Measurements from ENCODE around the gene SPTB.

SPTB gene

GRCh38 chr14:64708148-64709004 is 171.3 kb downstream of the SPTB start:
- no peak for DNase-seq (ENCODE audit: low spot score)

GRCh38 chr14:64707661-64708060 is 172.0 kb downstream of the SPTB start:
- no peak for DNase-seq (ENCODE audit: low spot score)

GRCh38 chr14:64706593-64707193 is 173.0 kb downstream of the SPTB start:
- DNase-seq (ENCODE audit: low spot score): peak; percentile 89

GRCh38 chr14:64706119-64706592 is 173.6 kb downstream of the SPTB start:
- no peak for DNase-seq (ENCODE audit: low spot score)

- DNase-seq (ENCODE audit: low spot score): no peak
Measured at GRCh38 chr14:64705381-64706118, 174.2 kb downstream of the SPTB start.

- no peak for DNase-seq (ENCODE audit: low spot score)
Measured at GRCh38 chr14:64704743-64705380, 174.8 kb downstream of the SPTB start.

- DNase-seq (ENCODE audit: low spot score): peak; percentile 88
Measured at GRCh38 chr14:64704143-64704742, 175.5 kb downstream of the SPTB start, which contains the start of gene PLEKHG3. PLEKHG3 (plus strand) TSS chr14:64704424; CDS start chr14:64727632, 23,208 bp downstream.

- no peak for DNase-seq (ENCODE audit: low spot score)
Measured at GRCh38 chr14:64703395-64704142, 176.1 kb downstream of the SPTB start.

- DNase-seq (ENCODE audit: low spot score): no peak
Measured at GRCh38 chr14:64702493-64703394, 177.0 kb downstream of the SPTB start.

GRCh38 chr14:64701660-64702059 is 178.0 kb downstream of the SPTB start:
- no peak for DNase-seq (ENCODE audit: low spot score)

GRCh38 chr14:64700894-64701293 is 178.8 kb downstream of the SPTB start:
- no peak for DNase-seq (ENCODE audit: low spot score)

GRCh38 chr14:64700290-64700689 is 179.4 kb downstream of the SPTB start:
- DNase-seq (ENCODE audit: low spot score): no peak

- no peak for DNase-seq (ENCODE audit: low spot score)
Measured at GRCh38 chr14:64698903-64699302, 180.8 kb downstream of the SPTB start.

- no peak for DNase-seq (ENCODE audit: low spot score)
Measured at GRCh38 chr14:64696355-64696857, 183.3 kb downstream of the SPTB start.
